ENCODE results near the gene RNASE7.
A peak's percentile ranks its signal among the peaks of the same experiment; 100 is the strongest.

Gene RNASE7

GRCh38 chr14:21086908-21087293, 44.7 kb downstream of the RNASE7 start:
- no peak for DNase-seq (ENCODE audit: low read depth, low spot score)

DNA sequence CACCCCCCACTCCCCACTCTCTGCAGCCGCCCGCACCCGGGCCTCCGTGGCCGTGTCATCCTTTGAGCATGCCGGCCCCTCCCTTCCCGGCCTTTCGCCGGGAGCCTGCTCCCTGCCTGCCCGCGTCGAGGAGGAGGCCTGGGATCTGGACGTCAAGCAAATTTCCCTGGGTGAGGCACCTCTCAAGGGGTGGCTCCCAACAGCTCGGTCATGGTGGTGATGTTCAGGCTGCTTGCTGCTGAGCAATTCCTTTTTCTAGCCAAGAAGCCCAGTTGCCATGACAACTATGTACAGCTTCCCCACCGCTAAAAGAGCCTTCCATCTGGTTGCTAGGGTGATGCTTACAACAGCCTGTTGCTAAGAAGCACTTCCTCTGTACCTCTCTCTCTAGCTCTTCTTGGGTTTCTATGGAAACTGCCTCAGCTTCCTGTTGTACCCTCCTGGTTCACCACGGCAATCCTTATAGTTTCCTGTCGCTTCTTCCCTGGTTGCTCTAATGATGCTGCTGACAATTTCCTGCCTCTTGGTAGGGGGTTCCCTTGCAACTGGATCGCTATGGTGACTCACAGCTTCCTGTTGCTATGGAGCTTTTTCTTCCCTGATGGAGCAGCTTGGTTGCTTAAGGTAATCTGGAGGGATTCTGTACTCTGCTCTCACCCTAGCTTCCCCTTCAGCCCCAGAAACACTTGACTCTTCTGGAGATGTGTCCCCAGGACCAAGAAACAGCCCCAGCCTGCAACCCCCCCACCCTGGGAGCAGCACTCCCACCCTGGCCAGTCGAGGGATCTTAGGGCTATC, 45.3 kb downstream of the RNASE7 start:
- DNase-seq (ENCODE audit: low read depth, low spot score): no peak

DNA sequence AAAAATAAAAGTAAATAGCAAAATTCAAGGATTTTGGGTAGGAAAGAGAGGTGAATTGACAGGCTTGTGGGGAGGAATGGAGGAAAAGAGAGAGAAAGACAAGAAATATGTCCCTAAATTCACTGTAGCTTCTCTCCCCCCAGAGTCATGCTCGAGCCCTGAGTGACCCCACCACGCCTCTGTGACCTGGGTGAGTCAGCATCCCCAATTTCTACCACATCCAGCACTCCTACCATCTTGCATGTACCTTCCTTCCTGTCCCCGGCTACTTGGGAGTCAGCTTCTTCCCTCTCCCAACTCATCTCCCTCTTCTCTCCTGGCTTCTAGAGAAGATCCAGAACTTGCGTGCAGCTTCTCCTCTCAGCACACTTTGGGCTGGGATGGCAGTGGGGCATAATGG, 46.5 kb downstream of the RNASE7 start:
- no peak for DNase-seq (ENCODE audit: low read depth, low spot score)

DNA sequence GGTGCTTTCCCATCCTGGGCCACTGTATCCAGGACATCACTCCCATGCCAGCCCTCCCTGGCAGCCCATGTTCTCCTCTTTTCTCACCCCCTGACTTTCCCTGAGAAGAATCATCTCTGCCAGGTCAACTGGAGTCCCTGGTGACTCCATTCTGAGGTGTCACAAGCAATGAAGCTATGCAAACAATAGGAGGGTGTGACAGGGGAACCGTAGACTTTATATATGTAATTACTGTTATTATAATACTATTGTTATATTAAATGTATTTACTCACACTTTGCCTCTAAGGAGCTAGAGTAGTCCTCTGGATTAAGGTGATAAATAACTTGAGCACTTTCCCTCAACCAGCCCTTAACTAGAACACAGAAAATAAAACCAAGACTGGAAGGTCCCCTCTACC, 47.1 kb downstream of the RNASE7 start:
- DNase-seq (ENCODE audit: low read depth, low spot score): no peak

DNA sequence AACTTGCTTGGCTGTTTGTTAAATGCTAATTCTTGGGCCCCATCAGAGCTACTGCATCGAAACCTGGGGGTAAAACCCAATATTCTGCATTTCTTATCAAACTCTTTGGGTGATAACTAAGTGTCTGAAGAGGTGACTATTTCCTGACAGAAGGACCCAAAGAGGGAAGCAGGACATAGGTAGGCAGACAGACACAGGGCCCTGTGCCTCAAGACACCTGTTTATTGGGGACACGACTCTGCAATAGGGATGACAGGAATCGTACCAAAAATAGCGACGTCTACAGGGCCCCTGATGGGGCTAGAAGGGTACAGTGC, 47.7 kb downstream of the RNASE7 start:
- no peak for DNase-seq (ENCODE audit: low read depth, low spot score)

- DNase-seq (ENCODE audit: low read depth, low spot score): no peak
These were observed 48.2 kb downstream of the RNASE7 start for GRCh38 chr14:21090194-21090939.

GRCh38 chr14:21090940-21091663, 48.9 kb downstream of the RNASE7 start:
- no peak for DNase-seq (ENCODE audit: low read depth, low spot score)

GRCh38 chr14:21091821-21092272, 49.7 kb downstream of the RNASE7 start:
- DNase-seq (ENCODE audit: low read depth, low spot score): no peak

DNA sequence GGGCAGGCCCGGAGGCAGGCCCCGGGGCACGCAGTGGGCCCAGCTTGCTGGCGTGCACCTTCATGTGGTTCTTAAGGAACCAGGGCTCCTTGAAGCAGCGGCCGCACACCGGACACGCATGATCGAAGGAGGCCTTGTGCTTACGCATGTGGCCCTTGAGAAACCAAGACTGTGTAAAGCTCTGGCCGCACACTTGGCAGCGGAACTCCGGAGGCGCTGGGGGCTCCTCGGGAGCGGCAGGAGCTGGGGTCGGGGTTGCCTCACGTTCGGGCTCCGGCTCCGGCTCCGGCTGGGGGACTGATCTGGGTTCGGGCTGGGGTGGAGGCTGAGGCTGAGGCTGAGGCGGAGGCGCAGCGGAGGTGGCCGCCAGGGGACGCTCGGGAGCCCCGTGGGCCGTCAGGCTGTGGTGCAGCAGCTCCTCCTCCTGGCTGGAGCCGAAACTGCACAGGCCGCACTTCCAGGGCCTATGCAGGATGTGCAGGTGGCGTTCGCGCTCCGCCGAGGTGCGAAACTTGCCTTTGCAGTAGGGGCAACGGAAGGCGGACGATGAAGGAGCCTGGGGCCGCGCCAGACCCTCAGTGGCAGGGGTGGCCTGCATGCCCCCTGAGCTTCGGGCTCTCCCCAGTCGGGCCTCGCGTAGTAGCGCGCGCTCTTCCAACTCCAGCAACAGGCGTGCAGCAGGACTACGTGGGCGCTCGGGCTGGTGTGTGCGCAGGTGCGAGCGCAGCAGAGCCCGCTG, 50.3 kb downstream of the RNASE7 start:
- DNase-seq (ENCODE audit: low read depth, low spot score): peak; percentile 85

- no peak for DNase-seq (ENCODE audit: low read depth, low spot score)
These were observed 50.9 kb downstream of the RNASE7 start for GRCh38 chr14:21093018-21093417.

Measured in activated naive CD8-positive, alpha-beta T cell treated with anti-CD3 and anti-CD28 coated beads, Interleukin-2, amount 50 U/mL, for 16 hours (primary cell).